ENCODE measurements around the gene BRIP1. TPM values are rescaled to one million over a fixed set of nuclear protein-coding genes. Genes with fewer than 3 reads are reported as not detected.

Gene BRIP1
- total and polyA plus RNA-seq, 10 of the 15 experiments (the other 5 are each of a cell fraction or from before 2014, with no cell fraction given) = 4.0 to 24.2 (median 12.8) TPM

- RAD21 ChIA-PET (ENCODE audit: unreplicated experiment) = interaction anchor here (1.1 kb wide), 1 partner anchor 22 kb away, joined by 3 read pairs; no protein-coding TSS in a partner anchor
- Histone ChIP-seq H4K20me1 (ENCODE audit: control insufficient read depth, insufficient read depth) (no peaks in the 10 kb centered on the region), H3K4me1 (ENCODE audit: control insufficient read depth, insufficient read depth, low read length) (peaks cover 5% of the 10 kb centered on the region), H3K4me3 (no peak overlapping the region), H3K79me2 (ENCODE audit: control insufficient read depth, insufficient read depth, low read length) (no peaks in the 10 kb centered on the region), H2AFZ (ENCODE audit: control insufficient read depth, low read depth, low read length) (no peak overlapping the region), H3K36me3 (ENCODE audit: control insufficient read depth in 2 of 2, insufficient read depth in 2 of 2, low read length in 1 of 2) (no peaks in the 10 kb centered on the region; a peak in 1 of 4 replicates), H3K4me2 (ENCODE audit: control insufficient read depth, insufficient read depth) (no peak overlapping the region), H3K9ac (ENCODE audit: control insufficient read depth, insufficient read depth, low read length) (no peak overlapping the region), H3K27ac (ENCODE audit: control insufficient read depth, insufficient read depth) (no peak overlapping the region), H3K9me3 (replicated peaks; ENCODE audit: control insufficient read depth, insufficient read depth, low read length) (no peaks in the 10 kb centered on the region), H3K27me3 (replicated peaks in 1 of 2; ENCODE audit: control insufficient read depth in 2 of 2, insufficient read depth in 2 of 2, low read length in 1 of 2) (no peaks in the 10 kb centered on the region)
- BruUV-seq (replicated peaks) = no TSS peak
- intact Hi-C loops (cut with micrococcal nuclease; ENCODE audit: unreplicated experiment) = no loop called here
- CTCF ChIA-PET = interaction anchor here (0.6 to 1.3 kb wide), 3 partner anchors 28 to 318 kb away, joined by 3 to 4 read pairs (median 3); no protein-coding TSS in a partner anchor
- POLR2A ChIA-PET = interaction anchor here (0.6 to 2.1 kb wide), 6 partner anchors 9 to 1415 kb away, joined by 3 to 6 read pairs (median 4); no protein-coding TSS in a partner anchor
- SMC1A ChIA-PET (ENCODE audit: uncharacterized antibody, unreplicated experiment) = interaction anchor here (0.6 to 3.4 kb wide), 4 partner anchors 8 to 217 kb away, joined by 3 to 15 read pairs (median 9); no protein-coding TSS in a partner anchor
- WGBS (ENCODE audit: insufficient coverage, insufficient replicate concordance, low lambda C conversion rate, missing lambda C conversion rate) = 0% methylated on average over 1 of the region's 1 CpG
- TF ChIP-seq STAT1 (conservative IDR thresholded peaks at IDR 0.05) = no peak
- peak; percentile 67 for TF ChIP-seq NFXL1 (IDR thresholded peaks at IDR 0.05; ENCODE audit: borderline replicate concordance)
- FAIRE-seq (no peak), DNase-seq (ENCODE audit: low read depth, low spot score) (no peak), ATAC-seq (no peak)
- in situ Hi-C loops (cut with MboI) = no loop called here
Observed at GRCh38 chr17:61814485-61814884, 48.8 kb downstream of the BRIP1 start.

GRCh38 chr17:61813211-61813610, 50.1 kb downstream of the BRIP1 start:
- ATAC-seq (no peak), FAIRE-seq (no peak), DNase-seq (ENCODE audit: low read depth, low spot score) (no peak)
- Histone ChIP-seq H3K9me3 (replicated peaks; ENCODE audit: control insufficient read depth, insufficient read depth, low read length) (no peaks in the 10 kb centered on the region), H3K36me3 (ENCODE audit: control insufficient read depth in 2 of 2, insufficient read depth in 2 of 2, low read length in 1 of 2) (peaks cover 0 to 3% of the 10 kb centered on the region in 2 experiments; a peak in 2 of 4 replicates), H2AFZ (ENCODE audit: control insufficient read depth, low read depth, low read length) (no peak overlapping the region), H3K4me2 (ENCODE audit: control insufficient read depth, insufficient read depth) (no peak overlapping the region), H3K4me3 (no peak overlapping the region), H3K79me2 (ENCODE audit: control insufficient read depth, insufficient read depth, low read length) (no peaks in the 10 kb centered on the region), H3K27ac (ENCODE audit: control insufficient read depth, insufficient read depth) (no peak overlapping the region), H3K27me3 (replicated peaks in 1 of 2; ENCODE audit: control insufficient read depth in 2 of 2, insufficient read depth in 2 of 2, low read length in 1 of 2) (no peaks in the 10 kb centered on the region), H3K9ac (ENCODE audit: control insufficient read depth, insufficient read depth, low read length) (no peak overlapping the region), H4K20me1 (ENCODE audit: control insufficient read depth, insufficient read depth) (no peaks in the 10 kb centered on the region), H3K4me1 (ENCODE audit: control insufficient read depth, insufficient read depth, low read length) (peaks cover 5% of the 10 kb centered on the region)
- in situ Hi-C loops (cut with MboI) = no loop called here
- no TSS peak for BruUV-seq (replicated peaks)
- POLR2A ChIA-PET = interaction anchor here (1.3 to 1.4 kb wide), 2 partner anchors 13 to 61 kb away, joined by 4 to 6 read pairs; no protein-coding TSS in a partner anchor
- intact Hi-C loops (cut with micrococcal nuclease; ENCODE audit: unreplicated experiment) = no loop called here
- WGBS (ENCODE audit: insufficient coverage, insufficient replicate concordance, low lambda C conversion rate, missing lambda C conversion rate) = 96% methylated on average over 1 of the region's 1 CpG
- SMC1A ChIA-PET (ENCODE audit: uncharacterized antibody, unreplicated experiment) = interaction anchor here (0.5 to 2.4 kb wide), 9 partner anchors 10 to 129 kb away, joined by 3 to 11 read pairs (median 3); no protein-coding TSS in a partner anchor
- CTCF ChIA-PET = interaction anchor here (0.6 to 1.6 kb wide), 2 partner anchors 21 to 109 kb away, joined by 4 read pairs; no protein-coding TSS in a partner anchor
- RAD21 ChIA-PET (ENCODE audit: unreplicated experiment) = interaction anchor here (1.5 to 2.0 kb wide), 2 partner anchors 24 to 27 kb away, joined by 5 to 6 read pairs; no protein-coding TSS in a partner anchor
- TF ChIP-seq PRDM15 (CRISPR knock-in tag; IDR thresholded peaks at IDR 0.05) = no peak
- TF ChIP-seq NFIC (IDR thresholded peaks at IDR 0.05; ENCODE audit: low read depth, low read length) = no peak
- no peak for TF ChIP-seq WRNIP1 (IDR thresholded peaks at IDR 0.05; ENCODE audit: borderline replicate concordance, low read depth, low read length)
- TF ChIP-seq JUND (IDR thresholded peaks at IDR 0.05; ENCODE audit: low read depth, low read length) = no peak
- no peak for TF ChIP-seq ATF7 (IDR thresholded peaks at IDR 0.05; ENCODE audit: low read depth)
- TF ChIP-seq SMARCA5 (IDR thresholded peaks at IDR 0.05) = no peak
- no peak for TF ChIP-seq RAD51 (IDR thresholded peaks at IDR 0.05)
- no peak for TF ChIP-seq NR2C2 (IDR thresholded peaks at IDR 0.05; ENCODE audit: borderline replicate concordance, control insufficient read depth, insufficient read length, low read depth)
- TF ChIP-seq ZBTB33 (IDR thresholded peaks at IDR 0.05) = no peak
- TF ChIP-seq POLR2AphosphoS5 (IDR thresholded peaks at IDR 0.05; ENCODE audit: low read length) = no peak
